A673 (cell line): ENCODE results near the gene C14orf132. TPM values are rescaled to one million over a fixed set of nuclear protein-coding genes. Genes with fewer than 3 reads are reported as not detected.

Source experiments
- BruUV-seq: library from RNA; stranded (reverse); fragments of 400-500 nt; replicated peaks from 2 replicates; lab custom pipeline; 2021; lab: Mats Ljungman, UMichigan
- CTCF ChIA-PET: fragments of 300-600 bp; sonication (Branson Sonifier 250); formaldehyde crosslinking; loops from one replicate; lab custom pipeline; 2022; ENCODE audit warnings: antibody characterized with exemption; lab: Charles Lee
- POLR2A ChIA-PET: fragments of 300-600 bp; sonication (Branson Sonifier 250); formaldehyde crosslinking; loops from one replicate; lab custom pipeline; 2022; ENCODE audit warnings: antibody characterized with exemption; ENCODE audit not compliant: low non-redundant PET; lab: Charles Lee
- DNase-seq: peaks from one replicate; pipeline ENCODE4 v3.0.0-alpha.2; 2015; ENCODE audit warnings: low spot score
- H3K27ac ChIP-seq: fragments of 200-600 bp; sonication (generic); 2 replicates; pipeline ENCODE4 v1.5.1; 2016; ENCODE audit warnings: mixed run types, low read depth, mild to moderate bottlenecking, mixed read lengths, antibody characterized with exemption, low read length; ENCODE audit not compliant: poor library complexity, severe bottlenecking
- H3K27me3 ChIP-seq: fragments of 200-600 bp; sonication (generic); replicated peaks from 2 replicates; pipeline ENCODE4 v1.6.1; 2017; ENCODE audit warnings: mixed run types, low read depth, mild to moderate bottlenecking, mixed read lengths, antibody characterized with exemption, low read length; ENCODE audit not compliant: insufficient read depth, poor library complexity
- H3K36me3 ChIP-seq: fragments of 200-600 bp; sonication (generic); 2 replicates; pipeline ENCODE4 v1.6.1; 2016; ENCODE audit warnings: mixed run types, mild to moderate bottlenecking, mixed read lengths, antibody characterized with exemption, low read length; ENCODE audit not compliant: insufficient read depth, poor library complexity, severe bottlenecking
- H3K4me1 ChIP-seq: fragments of 200-600 bp; sonication (generic); 2 replicates; pipeline ENCODE4 v1.6.1; 2017; ENCODE audit warnings: mixed run types, mild to moderate bottlenecking, mixed read lengths, antibody characterized with exemption, low read length; ENCODE audit not compliant: insufficient read depth, poor library complexity, severe bottlenecking
- H3K4me3 ChIP-seq: fragments of 200-600 bp; sonication (generic); 2 replicates; pipeline ENCODE4 v1.5.1; 2016; ENCODE audit warnings: low read depth, mixed run types, mild to moderate bottlenecking, mixed read lengths, low read length; ENCODE audit not compliant: poor library complexity, severe bottlenecking
- H3K9me3 ChIP-seq: fragments of 200-600 bp; sonication (generic); 2 replicates; pipeline ENCODE4 v1.6.1; 2016; ENCODE audit warnings: mixed run types, low read depth, mild to moderate bottlenecking, mixed read lengths, antibody characterized with exemption, low read length; ENCODE audit not compliant: poor library complexity, severe bottlenecking
- CTCF ChIP-seq: fragments of 300-800, 200-600 bp; sonication (generic); conservative IDR thresholded peaks from 2 replicates; pipeline ENCODE4 v1.5.1; 2017; ENCODE audit warnings: low read depth, mild to moderate bottlenecking, antibody characterized with exemption, low read length, moderate library complexity, mixed read lengths
- EZH2 ChIP-seq: fragments of 200-600 bp; sonication (generic); IDR thresholded peaks from 2 replicates; pipeline ENCODE4 v1.6.1; 2017; ENCODE audit warnings: borderline replicate concordance, low read depth, mild to moderate bottlenecking, mixed read lengths, antibody characterized with exemption, low read length; ENCODE audit not compliant: poor library complexity, severe bottlenecking
- intact Hi-C: fragments of 100-400 bp; cut with micrococcal nuclease; formaldehyde crosslinking; loops from one replicate; pipeline ENCODE4 v1.10.0; 2022; ENCODE audit not compliant: unreplicated experiment
- total RNA-seq: library from RNA; stranded (reverse); gene quantifications from 2 replicates; pipeline ENCODE4 v1.2.3, GENCODE V29; 2021

The C14orf132 gene
- total RNA-seq, 1 experiment from 2014 or later: 8.3 TPM

- BruUV-seq: no TSS peak
- TF ChIP-seq EZH2: no peak
- TF ChIP-seq CTCF: 0 out of 2 replicates have a peak, but pooled peaks have one; percentile 10
- intact Hi-C loops: no loop called here
- Histone ChIP-seq H3K36me3 (no peaks in the 10 kb centered on the region), H3K9me3 (no peaks in the 10 kb centered on the region), H3K27ac (no peak overlapping the region), H3K27me3 (no peaks in the 10 kb centered on the region), H3K4me1 (no peaks in the 10 kb centered on the region), H3K4me3 (no peak overlapping the region)
- CTCF ChIA-PET: interaction anchor here (1.0 kb wide), 1 partner anchor 42 kb away, joined by 3 read pairs; no protein-coding TSS in a partner anchor
- POLR2A ChIA-PET: no interaction called here
- DNase-seq: no peak
Measured at GRCh38 chr14:96056509-96057422, 17.6 kb downstream of the C14orf132 start.

DNA sequence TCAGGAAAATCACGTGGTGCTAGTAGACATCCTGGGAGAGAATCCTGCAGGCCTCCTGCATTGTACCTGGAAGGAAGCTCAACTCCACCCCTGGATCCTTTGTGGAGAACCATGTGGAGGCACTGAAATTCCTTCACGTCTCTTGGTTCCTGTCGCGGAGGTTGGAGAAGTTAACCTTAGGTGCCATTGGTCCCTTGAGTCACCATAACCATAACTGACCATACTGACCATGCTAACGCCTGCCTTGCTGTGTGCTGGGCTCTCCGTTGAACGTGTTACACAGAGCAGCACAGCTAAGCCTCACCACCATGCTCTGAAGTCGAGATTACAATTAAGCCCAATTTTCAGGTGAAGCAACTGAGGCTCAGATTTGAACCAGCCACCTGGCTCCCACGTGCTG is 18.6 kb downstream of the C14orf132 start:
- TF ChIP-seq EZH2 (no peak), CTCF (no peak)
- Histone ChIP-seq H3K27ac (no peak overlapping the region), H3K9me3 (no peaks in the 10 kb centered on the region), H3K4me1 (no peaks in the 10 kb centered on the region), H3K27me3 (no peaks in the 10 kb centered on the region), H3K4me3 (no peak overlapping the region), H3K36me3 (no peaks in the 10 kb centered on the region)
- CTCF ChIA-PET: interaction anchor here (1.0 kb wide), 1 partner anchor 41 kb away, joined by 3 read pairs; no protein-coding TSS in a partner anchor
- intact Hi-C loops: no loop called here
- DNase-seq: no peak
- POLR2A ChIA-PET: no interaction called here
- no TSS peak for BruUV-seq

DNA sequence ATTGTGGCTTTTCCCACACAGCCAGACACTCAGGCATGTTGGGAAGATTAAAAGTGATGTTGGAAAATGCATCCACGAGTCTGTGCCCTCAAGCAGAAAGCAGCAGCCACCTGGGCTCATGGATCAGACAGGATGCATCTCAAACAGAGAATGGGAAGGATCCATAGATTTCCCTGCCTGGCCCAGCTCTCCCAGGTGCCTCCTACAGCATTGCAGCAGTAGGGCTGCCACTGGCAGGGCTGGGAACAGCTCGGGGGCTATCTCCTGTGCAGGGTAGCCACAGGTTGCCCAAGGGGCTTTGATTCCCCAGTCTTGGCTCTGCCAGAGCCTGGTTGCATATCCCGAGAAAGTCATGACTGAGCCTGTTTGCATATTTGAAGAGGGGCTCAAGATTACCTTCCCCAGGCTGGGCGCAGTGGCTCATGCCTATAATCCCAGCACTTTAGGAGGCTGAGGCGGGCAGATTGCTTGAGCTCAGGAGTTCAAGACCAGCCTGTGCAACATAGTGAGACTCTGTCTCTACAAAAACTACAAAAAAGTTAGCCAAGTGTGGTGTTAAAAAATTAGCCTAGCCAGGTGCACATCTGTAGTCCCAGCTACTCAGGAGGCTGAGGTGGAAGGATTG is 19.5 kb downstream of the C14orf132 start:
- TF ChIP-seq EZH2: no peak
- no peak for TF ChIP-seq CTCF

More for the DNA sequence above, 19.5 kb downstream of the C14orf132 start:
- no peak for DNase-seq
- Histone ChIP-seq H3K9me3 (no peaks in the 10 kb centered on the region), H3K27ac (no peak overlapping the region), H3K4me1 (no peaks in the 10 kb centered on the region), H3K27me3 (no peaks in the 10 kb centered on the region), H3K36me3 (no peaks in the 10 kb centered on the region), H3K4me3 (no peak overlapping the region)
- no TSS peak for BruUV-seq
- intact Hi-C loops: no loop called here
- ChIA-PET CTCF (no interaction called here), POLR2A (no interaction called here)
